Dedifferentiated amniotic fluid mesenchymal stem cell (primary cell): ENCODE measurements around the gene UBTD1.
"Not testable (repeated sequence)": the region's sequence is repeated elsewhere in the genome, so short reads cannot be mapped to it uniquely, and the experiment has no call there.

Source experiments
- DNase-seq: peaks from one replicate; pipeline ENCODE4 v3.0.0-alpha.2; 2016; ENCODE audit errors: extremely low spot score

Gene UBTD1

DNA sequence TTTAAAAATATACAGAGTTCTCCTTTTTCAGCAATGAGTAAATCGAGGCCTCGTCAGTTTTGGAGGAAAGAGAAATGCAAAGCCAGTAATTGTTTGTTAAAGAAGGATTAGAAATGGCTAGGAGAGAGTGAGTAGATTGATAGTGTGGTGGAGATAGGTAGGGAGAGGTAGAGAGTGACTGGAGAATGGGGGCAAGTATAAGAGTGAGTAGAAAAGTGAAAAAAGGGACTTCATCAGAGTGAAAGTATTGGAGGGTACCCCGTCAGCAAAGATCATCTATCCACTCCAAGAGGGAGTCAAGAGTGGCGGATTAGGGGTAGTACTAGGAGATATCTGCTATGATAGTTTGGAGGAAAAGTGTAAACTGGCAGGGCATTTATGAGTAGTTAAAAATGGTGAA, 64.6 kb downstream of the UBTD1 start:
- no peak for DNase-seq

DNA sequence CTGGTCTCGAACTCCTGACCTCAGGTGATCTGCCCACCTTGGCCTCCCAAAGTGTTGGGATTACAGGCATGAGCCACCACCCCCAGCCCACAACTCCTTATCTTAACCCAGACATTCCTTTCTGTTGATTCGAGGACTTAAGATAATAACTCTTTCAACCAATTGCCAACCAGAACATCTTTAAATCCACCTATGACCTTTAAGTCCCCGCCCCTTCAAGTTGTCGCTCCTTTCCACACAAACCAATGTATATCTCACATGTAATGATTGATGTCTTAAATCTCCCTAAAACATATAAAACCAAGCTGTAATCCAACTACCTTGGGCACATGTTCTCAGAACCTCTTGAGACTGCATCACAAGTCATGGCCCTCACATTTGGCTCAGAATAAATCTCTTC, 66.1 kb downstream of the UBTD1 start:
- DNase-seq: no peak

DNA sequence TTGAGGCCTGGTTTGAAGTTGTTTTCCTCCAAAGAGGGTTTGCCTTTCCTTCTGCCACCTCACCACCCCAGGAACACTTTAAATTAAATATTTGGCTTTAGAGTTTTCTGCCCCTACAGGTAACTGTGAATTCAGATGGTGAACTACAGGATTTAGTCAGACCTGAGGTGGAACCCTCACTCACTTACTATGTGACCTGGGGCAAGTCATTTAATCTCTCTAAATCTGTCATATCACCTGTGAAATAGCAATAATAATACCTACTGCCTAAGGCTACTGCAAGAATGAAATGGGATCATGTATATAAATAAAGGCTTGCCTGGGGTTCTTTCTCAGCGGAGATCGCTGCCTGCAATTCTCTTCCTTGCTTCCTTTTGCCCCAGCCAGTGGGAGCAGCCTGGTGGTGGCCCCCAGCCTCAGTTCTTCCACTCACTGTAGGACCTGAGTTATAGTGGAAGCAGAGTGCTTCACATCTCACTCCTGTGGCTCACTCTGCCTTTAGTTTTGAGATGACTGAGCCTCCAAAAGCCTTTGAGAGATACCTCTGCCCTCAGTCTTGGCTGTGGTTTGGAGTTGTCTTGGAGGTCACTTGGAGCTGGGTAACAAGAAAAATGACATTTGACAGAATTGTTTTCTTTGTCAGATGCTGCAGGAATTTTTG, 67.7 kb downstream of the UBTD1 start:
- DNase-seq: no peak

DNA sequence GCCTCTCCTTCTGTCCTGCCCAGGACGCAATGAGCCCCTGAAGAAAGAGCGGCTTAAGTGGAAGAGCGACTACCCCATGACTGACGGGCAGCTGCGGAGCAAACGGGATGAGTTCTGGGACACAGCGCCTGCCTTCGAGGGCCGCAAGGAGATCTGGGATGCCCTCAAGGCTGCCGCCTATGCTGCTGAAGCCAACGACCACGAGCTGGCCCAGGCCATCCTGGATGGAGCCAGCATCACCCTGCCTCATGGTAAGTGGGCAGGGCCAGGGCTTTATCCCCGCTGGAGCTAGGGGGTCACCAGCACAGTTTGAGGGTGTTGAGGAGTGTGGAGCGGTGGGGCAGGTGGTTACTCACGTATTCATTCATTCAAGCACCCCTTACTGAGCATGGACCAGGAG, 69.2 kb downstream of the UBTD1 start:
- no peak for DNase-seq

DNA sequence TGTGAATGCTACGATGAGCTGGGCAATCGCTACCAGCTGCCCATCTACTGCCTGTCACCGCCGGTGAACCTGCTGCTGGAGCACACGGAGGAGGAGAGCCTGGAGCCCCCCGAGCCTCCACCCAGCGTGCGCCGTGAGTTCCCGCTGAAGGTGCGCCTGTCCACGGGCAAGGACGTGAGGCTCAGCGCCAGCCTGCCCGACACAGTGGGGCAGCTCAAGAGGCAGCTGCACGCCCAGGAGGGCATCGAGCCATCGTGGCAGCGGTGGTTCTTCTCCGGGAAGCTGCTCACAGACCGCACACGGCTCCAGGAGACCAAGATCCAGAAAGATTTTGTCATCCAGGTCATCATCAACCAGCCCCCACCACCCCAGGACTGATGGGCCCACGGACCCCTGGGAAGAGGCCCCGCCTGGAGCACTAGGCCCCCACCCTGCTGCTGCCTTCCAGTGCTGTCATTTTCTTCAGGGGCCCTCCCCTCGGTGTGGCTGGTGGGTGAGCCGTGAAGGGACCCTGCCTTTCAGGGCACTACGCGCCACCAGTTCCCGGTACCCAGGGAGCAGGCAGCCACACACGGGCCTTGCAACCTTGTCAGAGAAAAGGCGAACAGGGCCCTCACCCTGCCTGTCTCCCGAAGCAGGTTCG, 71.5 kb downstream of the UBTD1 start:
- no peak for DNase-seq

DNA sequence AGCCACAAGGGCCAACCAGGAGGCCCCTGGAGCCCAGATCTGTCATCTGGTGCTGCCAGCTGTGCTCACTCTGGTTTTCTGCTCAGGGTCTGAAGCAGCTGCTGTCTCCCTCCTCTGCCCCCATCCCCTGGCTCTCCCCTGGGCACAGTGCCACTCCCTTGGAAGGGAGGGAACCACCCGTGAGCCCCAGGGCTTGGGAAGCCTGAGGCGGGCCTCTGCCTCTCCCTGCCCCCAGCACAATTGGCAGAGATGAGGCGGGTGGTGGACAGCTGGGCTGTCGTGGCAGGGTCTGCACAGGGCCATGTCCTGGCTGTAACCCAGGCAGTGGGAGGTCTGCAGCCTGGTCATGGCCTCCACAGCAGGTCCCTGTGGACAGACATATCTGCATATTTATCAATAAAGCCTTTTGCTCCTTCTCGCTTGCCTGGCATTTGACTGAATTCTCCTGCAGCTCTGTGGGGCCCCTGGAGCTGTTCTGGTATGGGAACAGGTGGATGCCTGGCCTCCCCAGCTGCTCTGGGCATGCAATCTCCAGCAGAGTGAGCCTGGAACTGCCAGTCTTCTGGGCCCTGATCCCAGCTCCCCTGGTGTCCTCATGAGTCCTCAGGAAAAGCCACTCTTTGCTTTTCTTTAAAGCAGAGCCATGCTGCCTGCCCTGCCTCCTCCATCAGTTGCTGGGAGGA, 72.2 kb downstream of the UBTD1 start:
- no peak for DNase-seq

DNA sequence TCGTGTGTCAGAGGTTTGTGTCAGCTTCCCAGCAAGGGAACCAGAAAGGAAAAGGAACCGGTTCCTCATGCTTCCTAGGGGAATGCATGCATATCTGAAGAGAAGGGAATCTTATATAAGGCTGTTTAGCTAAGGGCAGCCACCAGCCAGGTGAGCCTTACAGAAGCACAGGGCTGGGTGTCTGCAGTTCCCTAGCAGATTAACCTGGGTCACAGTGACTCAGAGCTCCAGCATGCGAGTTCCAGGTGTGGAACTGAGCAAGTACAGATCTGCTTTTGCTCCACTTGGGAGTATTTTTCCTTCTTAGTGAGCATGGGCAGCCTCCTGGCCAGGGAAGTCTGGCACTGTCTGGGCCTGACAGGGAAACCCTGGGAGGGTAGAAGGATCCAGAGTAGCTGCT, 72.9 kb downstream of the UBTD1 start:
- no peak for DNase-seq

DNA sequence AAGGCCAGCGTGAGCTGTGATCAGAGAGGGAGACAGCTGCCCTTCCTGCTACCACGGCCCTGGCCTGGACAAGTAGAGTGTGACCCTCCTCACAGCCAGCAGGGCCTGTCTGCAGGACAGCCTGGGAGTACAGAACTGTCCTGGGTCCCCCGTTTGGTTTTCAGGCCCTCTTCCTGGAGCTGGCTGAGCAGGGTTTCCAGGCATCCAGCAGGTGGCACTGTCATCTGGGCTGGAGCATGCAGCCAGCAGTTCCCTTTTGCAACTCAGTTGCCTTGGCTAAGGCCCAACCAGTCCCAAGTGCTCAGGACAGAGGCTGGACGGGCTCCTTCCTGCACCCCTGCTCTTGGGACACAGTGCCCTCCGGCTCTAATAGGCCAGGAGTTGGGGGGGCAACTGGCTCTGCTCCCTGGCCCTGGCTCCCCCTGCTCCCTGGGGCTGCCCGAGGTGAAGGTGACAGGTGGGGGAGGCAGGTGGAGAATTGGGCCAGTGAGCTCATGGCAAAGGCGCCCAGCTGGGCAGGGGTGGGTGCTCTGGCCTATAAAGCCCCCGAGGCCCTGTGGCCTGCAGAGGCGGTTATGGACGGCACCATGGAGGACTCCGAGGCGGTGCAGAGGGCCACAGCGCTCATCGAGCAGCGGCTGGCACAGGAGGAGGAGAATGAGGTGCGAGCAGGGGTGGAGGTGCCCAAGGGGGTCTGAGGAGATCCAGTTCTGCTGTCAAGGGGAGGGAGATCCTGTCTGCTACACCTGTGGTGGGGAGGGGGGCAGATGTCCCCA, 73.7 kb downstream of the UBTD1 start, which contains the start of gene ANKRD2:
ANKRD2 (plus strand) TSS at position 566 of the 776 bp plus-strand sequence; CDS start at position 576, 10 bp downstream.
- peak; percentile 70 for DNase-seq

DNA sequence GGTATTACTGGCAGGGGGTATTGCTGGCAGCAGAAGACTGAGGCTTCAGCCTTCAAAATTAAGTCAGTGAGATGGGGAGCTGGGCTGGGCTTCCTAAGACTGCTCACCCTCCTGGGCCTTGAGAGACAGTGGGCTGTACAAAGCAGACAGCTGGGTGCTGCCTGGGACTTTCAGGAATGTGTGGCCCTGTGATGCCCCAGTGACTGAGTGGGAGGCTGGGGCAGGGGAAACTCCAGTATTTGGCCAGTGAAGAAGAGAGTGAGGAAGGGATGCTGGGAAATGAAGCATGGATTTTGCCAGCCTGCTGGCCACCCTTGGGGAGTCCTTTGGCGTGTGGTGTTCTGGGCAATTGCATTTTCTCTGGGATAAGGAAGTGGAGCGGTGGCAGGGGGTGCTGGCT, 74.3 kb downstream of the UBTD1 start:
- no peak for DNase-seq

DNA sequence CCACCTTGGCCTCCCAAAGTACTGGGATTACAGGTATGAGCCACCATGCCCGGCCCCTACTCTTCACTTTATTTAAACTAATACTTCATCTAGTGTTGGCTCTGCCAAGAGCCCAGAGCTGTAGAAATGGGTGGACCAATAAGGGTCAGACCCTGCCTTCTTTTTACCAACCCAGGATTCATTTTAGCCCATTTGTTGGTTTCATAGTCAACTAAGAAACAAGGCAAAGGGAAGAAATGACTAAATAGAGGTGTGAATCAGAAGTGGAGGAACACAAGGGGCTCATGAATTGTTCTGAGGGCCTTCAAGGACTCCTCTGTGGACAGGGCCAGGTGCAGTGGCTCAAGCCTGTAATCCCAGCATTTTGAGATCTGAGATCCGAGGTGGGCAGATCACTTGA, 74.9 kb downstream of the UBTD1 start:
- no peak for DNase-seq

DNA sequence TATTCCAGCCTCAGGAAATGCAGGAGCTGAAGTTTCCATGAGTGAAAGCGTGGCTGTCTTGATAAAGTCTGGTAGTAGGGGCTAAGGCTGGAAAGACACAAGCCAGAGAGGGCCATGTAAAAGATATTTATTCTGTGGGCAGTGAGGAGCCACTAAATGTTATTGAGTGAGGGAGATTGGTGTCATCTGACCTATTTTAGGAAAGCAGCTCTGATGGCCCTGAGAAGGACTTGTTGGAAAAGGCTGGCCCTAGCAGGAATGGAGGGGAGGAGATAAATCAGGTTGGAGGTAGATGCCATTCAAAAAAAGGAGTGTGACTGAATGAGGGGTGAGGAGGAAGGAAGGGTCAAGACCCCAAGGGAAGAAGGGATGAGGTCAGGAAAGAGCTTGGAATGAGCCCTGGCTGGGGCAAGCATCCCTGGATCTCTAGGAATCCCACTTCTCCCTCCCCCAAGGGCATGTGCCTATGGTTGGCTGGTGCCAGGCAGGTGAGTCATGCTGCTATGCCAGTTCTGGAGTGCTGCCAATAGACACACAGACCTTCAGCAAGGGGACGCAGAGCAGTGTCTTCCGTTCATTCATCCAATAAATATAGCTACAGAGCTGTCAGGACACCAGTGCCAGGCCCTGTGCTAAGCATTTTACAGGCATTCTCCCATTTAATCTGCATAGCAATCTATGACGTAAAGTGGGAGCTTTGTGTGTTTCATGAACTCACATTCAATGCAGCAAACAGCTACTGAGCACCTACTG, 75.8 kb downstream of the UBTD1 start:
- peak; percentile 68 for DNase-seq

DNA sequence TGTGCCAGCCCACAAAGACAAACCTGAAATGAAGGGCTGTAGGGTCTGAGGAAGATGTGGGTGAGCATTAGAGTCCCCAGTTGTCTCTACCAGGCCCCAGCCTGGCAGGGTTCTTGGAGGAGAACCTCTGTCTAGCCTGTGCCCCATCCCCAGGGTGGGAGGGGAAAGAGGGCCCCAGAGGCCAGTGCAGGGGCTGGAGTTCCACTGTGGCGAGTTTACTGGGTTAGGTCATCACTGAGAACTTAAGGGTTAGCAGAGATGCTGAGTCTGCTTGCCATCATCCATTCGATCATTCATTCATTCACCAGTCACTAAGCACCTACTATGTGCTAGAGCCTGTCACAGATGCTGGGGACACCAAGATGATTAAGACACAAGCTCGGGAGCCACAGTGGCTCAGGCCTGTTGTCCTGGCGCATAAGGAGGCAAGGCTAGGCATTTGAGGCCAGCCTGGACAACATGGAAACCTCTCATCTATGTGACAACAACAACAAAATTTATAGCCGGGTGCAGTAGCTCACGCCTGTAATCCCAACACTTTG, 76.5 kb downstream of the UBTD1 start:
- no peak for DNase-seq

DNA sequence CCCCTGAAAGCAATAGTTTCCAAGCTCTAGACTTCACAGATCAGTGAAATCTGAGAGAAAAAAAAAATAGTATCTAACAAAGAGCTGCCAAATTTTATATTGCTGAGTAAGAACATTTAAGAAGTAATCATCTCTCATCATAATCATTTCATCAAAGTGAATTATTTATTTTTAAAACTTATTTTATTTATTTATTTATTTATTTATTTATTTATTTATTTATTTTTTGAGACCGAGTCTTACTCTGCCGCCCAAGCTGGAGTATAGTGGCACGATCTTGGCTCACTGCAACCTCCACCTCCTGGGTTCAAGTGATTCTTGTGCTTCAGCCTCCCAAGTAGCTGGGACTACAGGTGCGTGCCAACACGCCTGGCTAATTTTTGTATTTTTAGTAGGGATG, 77.8 kb downstream of the UBTD1 start:
- not testable (repeated sequence) for DNase-seq

DNA sequence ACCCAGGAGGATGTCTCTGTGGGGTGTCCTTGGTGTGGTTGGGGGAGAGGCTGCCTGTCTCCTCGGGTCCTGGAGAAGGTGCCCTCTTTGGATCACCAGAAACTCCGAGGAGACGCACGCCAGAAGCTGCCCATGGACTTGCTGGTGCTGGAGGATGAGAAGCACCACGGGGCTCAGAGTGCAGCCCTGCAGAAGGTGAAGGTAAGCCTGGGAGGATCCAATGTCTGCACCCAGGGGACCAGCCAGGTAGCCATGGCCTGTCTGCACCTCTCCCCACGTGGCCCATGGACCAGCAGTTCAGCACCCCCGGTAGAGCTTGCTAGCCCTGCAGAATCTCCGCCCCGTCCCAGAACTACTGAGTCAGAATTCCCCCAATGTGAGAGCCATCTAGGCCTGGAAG, 79.0 kb downstream of the UBTD1 start:
- no peak for DNase-seq

DNA sequence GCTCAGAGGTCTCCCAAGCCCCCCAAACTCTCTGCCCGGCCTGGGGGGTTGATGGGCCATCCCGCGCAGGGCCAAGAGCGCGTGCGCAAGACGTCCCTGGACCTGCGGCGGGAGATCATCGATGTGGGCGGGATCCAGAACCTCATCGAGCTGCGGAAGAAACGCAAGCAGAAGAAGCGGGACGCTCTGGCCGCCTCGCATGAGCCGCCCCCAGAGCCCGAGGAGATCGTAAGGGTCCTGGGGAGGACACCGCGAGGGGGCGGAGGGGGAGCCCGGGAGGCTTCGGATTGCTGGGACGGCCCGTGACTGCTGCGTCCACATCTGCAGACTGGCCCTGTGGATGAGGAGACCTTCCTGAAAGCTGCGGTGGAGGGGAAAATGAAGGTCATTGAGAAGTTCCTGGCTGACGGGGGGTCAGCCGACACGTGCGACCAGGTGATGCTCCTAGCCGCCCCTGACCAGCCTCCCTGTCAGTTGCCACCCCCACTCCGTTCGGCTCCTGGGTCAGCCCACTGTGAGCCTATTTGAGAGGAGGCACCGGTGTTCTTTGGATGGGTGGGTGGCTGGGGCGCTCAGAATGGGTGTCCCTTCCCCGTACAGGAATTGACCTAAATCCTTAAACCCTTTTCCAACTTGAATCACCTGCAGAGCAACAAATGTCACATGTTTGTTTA, 79.6 kb downstream of the UBTD1 start:
- DNase-seq: no peak

DNA sequence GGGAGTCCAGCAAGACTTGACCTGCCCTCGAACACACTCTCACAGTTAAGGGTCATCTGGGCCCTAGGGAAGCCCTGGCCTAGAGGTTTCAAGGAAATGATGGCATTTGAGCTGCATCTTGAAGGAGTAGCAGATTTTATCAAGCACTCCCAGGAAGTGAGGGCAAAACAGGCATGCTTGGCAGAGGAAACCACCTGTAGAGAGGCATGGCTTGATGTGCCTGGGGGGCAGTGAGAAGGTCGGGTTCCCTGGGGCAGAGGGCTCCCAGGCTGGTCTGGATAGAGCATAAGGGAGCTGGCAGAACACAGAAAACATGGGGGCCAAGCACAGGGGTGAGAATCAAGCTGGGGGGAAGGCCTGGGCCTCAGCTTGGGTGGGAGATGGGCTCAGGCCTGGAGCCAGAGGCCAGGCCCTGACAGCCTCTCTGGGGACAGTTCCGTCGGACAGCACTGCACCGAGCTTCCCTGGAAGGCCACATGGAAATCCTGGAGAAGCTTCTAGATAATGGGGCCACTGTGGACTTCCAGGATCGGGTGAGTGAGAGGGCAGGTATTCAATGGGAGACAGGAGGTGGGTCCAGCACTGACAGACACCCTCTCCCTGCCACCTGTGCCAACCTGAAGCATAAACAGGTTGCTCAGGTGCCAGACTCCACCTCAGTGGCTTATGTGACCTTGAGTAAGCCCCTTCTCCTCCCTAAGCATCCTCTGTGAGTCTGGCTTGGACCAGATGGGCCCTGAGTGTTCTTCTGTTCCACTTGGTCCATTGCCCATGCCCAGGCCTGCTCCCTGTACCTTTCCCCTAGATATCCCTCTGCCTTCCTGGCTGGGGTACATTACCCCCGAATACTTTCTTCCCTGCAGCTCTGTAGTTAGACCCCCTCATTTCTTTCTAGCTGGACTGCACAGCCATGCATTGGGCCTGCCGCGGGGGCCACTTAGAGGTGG, 82.0 kb downstream of the UBTD1 start:
- no peak for DNase-seq

DNA sequence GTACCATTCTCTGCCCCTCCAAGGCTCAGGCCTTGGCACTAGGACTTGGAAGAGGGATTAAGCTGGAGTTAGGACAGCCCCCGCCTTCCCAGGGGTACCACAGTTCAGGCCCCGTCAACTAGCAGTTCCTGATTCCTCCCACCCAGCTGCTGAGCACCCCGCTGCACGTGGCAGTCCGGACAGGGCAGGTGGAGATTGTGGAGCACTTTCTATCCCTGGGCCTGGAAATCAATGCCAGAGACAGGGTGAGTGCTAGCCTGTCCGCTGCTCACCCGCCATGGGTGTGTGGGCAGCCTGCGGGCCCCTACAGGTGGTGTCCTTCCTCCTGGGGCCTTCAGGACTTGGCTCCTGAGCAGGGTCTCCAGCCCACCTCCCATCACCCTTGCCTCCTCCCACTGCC, 83.4 kb downstream of the UBTD1 start:
- no peak for DNase-seq

DNA sequence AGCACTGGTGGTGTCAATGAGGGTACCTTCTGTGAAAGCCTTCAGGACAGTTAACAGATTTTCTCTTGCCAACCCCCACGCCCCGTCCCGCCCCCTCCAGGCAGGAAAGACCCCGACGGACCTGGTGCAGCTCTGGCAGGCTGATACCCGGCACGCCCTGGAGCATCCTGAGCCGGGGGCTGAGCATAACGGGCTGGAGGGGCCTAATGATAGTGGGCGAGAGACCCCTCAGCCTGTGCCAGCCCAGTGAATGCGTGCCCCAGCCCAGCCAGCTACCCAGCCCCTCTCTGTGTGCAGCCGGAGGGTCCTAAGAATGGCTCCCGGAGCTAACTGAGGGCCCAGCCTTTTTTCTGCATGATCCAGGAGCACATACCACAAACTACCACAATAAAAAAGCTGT, 84.8 kb downstream of the UBTD1 start:
- no peak for DNase-seq

DNA sequence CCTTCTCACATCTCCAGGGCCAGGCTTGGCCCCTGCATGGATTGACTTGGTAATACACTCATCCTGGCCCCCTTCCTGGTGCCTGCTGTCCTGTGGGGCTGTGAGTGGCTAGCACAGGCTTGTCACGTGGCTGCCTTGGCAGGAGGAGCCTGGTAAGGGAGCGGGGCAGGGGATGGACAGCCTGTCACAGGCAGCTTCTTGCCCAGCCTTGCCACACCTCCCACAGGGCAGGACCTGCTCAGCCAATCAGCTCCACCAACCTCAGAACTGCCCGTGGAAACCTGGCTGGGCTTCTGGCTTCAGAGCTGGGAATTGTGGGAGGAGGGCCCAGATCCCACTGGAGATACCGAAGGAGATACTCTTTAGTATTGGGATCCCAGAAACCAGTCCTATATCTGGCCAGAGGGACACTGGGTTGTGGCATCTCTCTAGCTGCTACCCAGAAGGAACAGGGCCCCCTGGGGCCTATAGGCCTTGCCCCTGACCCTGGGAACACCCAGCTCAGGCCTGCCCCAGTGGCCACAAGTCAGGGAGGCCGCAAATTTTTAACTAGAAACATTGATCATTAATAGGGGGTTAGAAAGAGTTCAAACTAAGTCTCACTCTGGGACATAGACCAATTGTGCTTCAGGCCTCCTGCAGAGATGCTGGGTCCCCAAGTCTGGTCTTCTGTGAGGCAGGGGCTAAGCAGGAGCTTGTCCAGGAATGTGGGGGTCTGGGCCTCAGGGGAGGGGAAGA, 85.5 kb downstream of the UBTD1 start, which contains the start of gene HOGA1:
HOGA1 (plus strand) TSS at position 330 of the 738 bp plus-strand sequence; CDS start at position 645, 315 bp downstream.
- no peak for DNase-seq
